Loucy (cell line): Measurements from ENCODE around the gene TSGA10.

Experiments used
- CTCF ChIP-seq: fragments of 200-600 bp; sonication (generic); conservative IDR thresholded peaks from 2 replicates; pipeline ENCODE4 v1.5.1; 2014; ENCODE audit warnings: mild to moderate bottlenecking, antibody characterized with exemption, low read length
- EZH2phosphoT487 ChIP-seq: fragments of 200-600 bp; IDR thresholded peaks from 2 replicates; pipeline ENCODE4 v1.6.1; 2018; ENCODE audit warnings: antibody characterized with exemption, mild to moderate bottlenecking, moderate library complexity, borderline replicate concordance

- TF ChIP-seq CTCF = no peak
- TF ChIP-seq EZH2phosphoT487 = no peak
Observed at GRCh38 chr2:99032786-99033185, 122.0 kb downstream of the TSGA10 start.
